Spleen (tissue), 7 donors: Measurements from ENCODE around the gene MRPL14.

Experiments
- CTCF ChIP-seq, 11 experiments: fragments of 200-600 bp in 7 of 11; fragments of 450-650 bp in 4 of 11; sonication (generic) in 4 of 11; IDR thresholded peaks in 8 of 11; conservative IDR thresholded peaks in 3 of 11; 1 replicate in 7 of 11; 2 replicates in 4 of 11; pipeline versions ENCODE4 v1.4.0 to v1.8.0; 2016 to 2021; ENCODE audit warnings: antibody characterized with exemption in 11 of 11, inconsistent platforms in 4 of 11, mild to moderate bottlenecking in 1 of 11
- POLR2A ChIP-seq, 3 donors: fragments of 450-650 bp; IDR thresholded peaks; one replicate each; pipeline ENCODE4 v1.5.1; 2017; ENCODE audit warnings: antibody characterized with exemption in 3 of 3, mild to moderate bottlenecking in 1 of 3
- donor health status: DM: no; HTN: no; CAD: no; lungs with moderate emphysema.
- donor health status: DM: no; HTN: no; CAD: no.
- donor health status: DM: no; HTN: no; CAD: no.

GRCh38 chr6:44078827-44079671 lies 48.2 kb downstream of the MRPL14 start:
- TF ChIP-seq CTCF (IDR thresholded peaks at IDR 0.05 in 8 of 11, conservative IDR thresholded peaks at IDR 0.05 in 3 of 11) = peak; percentile 77 to 97 (median 91)
- TF ChIP-seq POLR2A (IDR thresholded peaks at IDR 0.05) = no peak
